CD1c-positive myeloid dendritic cell (primary cell): Measurements from ENCODE around the gene SLIT3.

Experiments
- DNase-seq: peaks from one replicate; pipeline ENCODE4 v3.0.0-alpha.2; 2016; ENCODE audit errors: extremely low spot score

Gene SLIT3

GRCh38 chr5:169265888-169266287 lies 35.1 kb downstream of the SLIT3 start:
- no peak for DNase-seq

- DNase-seq: no peak
Measured at GRCh38 chr5:169263591-169263990, 37.3 kb downstream of the SLIT3 start.

GRCh38 chr5:169260896-169261569 lies 39.9 kb downstream of the SLIT3 start:
- DNase-seq: no peak

DNA sequence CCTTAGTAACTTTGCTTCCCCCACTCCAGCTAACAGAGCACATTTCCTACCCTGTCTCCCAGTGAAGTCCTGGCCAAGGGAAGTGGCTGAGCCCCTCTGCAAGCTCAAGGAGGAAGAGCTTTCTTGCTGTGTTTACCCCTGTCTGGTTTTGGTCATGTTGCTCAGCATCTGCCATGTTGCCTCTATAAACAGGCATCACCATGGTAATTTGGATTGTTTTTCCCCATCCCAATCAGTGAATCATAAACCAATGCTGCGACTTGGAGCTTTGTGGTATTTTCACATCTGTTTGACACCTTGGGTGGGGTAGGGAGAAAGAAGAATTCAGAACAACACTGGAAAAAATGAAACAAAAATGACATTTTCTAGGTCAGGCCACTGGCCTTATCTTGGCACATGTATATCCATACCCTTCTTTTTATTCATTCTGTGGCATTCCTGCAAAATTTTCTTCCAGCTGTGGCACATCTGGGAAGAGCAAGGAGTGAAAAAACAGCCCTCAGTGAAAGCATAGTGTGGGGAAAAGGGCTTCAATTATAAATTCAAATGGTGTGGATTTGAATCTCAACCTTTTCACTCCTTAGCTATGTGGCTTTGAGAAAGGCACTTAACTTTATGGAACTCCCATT lies 42.5 kb downstream of the SLIT3 start:
- DNase-seq: no peak

- DNase-seq: no peak
Measured at GRCh38 chr5:169256191-169256590, 44.7 kb downstream of the SLIT3 start.

DNA sequence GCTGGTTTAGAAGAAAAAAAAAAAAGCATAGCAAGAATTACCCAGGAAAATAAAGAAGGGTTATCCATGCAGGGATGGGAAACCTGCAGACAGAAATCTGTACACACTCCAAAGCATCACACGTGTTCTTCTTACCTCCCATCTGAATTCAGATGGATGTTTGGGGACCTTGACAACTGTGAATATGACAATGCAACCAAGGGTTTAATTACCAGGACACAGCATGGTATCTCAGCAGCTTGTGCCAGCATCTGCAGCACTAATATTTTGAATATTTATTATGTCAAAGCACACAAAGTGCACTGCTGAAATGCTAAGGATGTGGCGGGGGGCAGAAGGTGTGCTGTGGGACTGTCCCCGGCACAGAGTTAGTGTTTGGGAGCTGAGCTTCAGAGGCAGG lies 47.9 kb downstream of the SLIT3 start:
- DNase-seq: no peak

DNA sequence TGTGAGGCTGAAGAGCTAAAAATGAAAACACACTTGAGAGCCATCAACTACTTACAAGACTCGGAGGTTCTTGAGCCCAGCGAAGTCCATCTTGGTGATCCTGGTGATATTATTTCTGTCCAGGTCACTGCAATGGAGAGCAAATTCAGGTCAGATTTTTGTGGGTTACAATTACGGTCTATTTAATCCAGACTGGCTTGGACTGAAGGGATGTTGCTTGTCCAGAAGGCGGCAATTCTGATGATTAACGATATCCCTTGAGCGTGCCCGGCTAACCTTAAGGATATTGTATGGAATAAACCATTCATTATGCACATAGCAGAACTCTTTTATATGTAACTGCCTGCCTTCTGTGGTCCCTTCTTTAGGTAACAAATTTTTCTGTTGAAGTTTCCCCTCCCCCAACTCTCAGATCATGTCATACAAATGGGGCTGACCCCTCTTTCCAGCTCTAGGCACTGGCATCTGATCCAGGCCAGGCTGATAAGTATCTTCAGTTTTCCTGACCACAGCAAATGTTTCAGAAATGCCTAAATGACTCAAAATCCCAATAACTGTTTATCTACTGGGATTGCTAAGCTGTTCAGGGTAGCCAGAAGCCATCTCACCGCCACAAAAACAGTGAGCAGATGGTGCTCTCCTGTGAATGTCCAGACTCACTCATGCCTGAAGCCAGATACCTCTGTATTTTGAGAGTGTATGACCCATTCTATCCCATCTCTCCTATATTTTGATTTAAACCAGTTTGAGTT lies 49.4 kb downstream of the SLIT3 start:
- DNase-seq: no peak

DNA sequence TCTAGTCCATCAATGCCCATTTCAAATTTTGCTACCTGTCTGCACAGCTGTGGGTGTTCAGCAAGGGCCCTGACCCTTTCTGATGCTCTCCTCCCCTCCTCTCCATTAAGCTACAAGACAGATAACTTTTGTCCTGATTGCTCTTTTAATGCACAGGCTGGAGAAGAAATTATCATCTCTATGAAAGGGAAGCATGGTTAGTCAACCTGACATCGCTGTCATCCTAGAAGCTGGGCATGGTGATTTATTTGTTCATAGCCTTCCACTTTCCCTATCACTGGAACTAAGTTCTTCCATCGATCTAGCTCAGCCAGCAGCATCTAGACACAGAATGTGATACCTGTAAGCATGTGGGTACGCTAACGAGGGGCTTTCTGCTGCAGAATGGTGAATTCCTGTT lies 50.1 kb downstream of the SLIT3 start:
- DNase-seq: no peak

DNA sequence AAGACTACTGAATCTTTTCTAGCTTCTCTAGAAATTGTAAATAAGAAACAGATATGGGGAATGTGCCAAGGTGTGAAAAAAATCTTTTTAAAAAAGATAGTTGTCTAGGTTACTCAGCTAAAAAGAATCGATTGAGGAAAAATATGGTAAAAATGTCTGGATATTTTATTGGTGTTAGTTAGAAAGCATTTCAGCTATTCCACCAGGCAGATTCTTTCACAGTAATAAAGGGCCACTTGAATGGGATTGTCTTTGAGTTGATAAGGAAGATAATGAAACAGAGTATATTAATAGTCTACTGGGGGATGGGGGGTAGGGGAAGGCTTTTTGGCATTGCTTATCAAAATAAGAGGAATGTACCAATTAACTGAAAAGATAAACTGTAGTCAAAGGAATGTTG lies 51.9 kb downstream of the SLIT3 start:
- DNase-seq: no peak

GRCh38 chr5:169248550-169248949 lies 52.4 kb downstream of the SLIT3 start:
- no peak for DNase-seq

GRCh38 chr5:169244812-169245211 lies 56.1 kb downstream of the SLIT3 start:
- no peak for DNase-seq

DNA sequence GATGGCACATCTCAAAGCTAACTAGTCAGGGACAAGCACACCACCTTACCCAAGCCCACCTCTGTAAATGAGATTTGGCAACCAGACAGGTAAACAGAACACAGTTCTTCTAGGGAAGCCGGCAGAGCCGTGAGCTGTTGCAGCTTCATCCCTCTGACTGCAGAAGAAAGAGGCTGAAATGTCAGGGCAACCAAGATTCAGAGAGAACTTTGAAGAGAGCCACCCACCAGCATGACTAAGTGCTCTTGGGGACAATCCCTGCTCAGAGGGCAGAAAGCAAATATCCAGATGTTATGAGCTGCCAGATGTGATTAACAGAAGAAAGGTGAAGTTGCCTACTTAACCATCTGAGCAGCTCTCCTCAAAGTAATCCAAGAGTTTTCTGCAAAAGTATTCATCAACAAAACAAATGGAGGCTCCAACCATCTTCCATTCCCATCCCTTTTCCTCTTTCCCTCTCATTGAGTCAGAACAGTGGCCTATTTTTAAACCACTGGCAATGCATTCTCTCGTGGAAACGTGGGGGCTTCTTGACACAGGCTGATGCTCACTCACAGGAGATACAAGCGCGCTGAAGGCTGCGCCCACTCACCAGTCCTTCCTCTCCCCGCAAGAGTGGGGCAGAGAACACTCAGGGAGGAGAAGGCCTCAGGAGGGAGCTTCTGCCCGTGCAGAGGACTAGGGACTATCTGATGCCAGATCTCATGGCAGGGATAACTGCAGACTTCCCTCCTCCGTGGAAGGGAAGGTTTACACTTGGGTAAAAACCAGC lies 57.1 kb downstream of the SLIT3 start:
- no peak for DNase-seq

DNA sequence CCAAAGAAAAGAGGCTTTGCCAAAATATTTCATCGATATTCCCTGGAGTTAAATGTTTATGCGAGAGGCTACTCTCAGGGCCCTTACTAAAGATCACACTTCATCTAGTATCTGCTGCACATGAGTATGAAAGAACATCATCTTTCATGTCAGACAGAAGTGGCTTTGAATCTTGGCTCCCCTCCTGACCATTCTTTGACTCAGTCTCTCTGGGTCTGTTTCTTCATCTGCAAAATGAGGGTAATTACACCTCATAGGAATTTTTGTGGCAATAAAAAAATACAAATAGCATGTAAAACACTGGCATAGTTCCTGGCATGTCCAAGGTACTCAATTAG lies 58.1 kb downstream of the SLIT3 start:
- DNase-seq: no peak

- DNase-seq: no peak
Measured at GRCh38 chr5:169242175-169242848, 58.6 kb downstream of the SLIT3 start.

DNA sequence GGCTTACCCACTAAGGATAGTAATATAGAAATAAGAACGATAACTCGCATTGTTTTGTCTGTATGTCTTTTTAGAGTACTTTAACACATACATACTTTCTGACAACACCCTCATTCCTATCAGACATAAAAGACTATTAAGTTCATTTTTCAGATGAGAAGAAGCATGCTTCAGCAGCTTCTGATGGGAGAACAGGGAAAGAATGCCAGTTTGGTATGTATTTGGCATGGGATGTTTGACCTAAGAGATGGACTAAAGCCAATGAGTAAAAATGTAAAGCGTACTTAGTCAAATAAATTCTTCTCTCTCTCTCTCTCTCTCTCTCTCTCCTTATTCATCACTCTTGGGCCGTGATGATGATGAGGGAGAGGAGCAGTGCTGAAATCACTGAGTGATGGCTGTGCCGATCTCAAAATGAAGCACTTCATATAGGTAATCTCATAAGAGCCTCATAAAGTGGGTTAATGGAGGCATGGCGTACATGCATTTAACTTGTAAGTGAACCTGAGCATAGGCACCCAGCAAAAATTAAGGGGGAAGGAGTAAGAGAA lies 71.5 kb downstream of the SLIT3 start:
- DNase-seq: no peak

DNA sequence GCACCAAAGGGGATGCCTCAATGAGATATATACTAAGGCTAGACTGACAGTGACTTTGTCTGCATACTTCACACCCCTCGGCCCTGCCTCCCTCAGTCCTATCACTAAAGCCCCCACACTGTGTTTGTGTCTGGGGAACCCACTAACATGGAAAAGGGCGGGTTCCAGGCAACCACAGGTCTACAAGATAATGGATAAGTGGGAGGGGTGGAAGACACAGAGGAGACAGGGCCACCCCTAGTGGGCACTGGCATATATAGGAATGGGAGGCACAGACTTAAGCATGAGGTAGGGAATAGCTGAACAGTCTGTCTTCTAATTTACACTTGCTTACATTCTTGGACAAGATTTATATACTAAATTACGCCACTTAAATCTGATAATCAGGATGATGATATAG lies 74.0 kb downstream of the SLIT3 start:
- DNase-seq: no peak

GRCh38 chr5:169225830-169226356 lies 75.0 kb downstream of the SLIT3 start:
- DNase-seq: no peak

DNA sequence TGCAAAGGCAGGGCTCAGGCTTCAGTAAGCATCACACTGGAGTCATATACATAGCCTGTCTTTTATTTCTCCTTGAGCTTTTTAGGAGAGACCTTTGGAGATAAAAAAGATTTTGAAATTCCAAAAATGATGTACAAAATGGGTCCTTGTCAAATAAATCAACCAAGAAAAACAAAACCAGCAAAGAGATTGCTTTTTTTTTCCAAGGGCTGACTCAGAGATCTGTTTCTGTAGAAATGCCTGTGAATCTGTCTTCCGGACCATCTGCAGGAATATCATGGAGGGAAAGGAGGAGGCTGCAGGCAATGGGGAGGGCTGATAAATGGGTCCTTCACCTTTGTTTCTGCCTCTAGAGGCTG lies 77.4 kb downstream of the SLIT3 start:
- DNase-seq: no peak

DNA sequence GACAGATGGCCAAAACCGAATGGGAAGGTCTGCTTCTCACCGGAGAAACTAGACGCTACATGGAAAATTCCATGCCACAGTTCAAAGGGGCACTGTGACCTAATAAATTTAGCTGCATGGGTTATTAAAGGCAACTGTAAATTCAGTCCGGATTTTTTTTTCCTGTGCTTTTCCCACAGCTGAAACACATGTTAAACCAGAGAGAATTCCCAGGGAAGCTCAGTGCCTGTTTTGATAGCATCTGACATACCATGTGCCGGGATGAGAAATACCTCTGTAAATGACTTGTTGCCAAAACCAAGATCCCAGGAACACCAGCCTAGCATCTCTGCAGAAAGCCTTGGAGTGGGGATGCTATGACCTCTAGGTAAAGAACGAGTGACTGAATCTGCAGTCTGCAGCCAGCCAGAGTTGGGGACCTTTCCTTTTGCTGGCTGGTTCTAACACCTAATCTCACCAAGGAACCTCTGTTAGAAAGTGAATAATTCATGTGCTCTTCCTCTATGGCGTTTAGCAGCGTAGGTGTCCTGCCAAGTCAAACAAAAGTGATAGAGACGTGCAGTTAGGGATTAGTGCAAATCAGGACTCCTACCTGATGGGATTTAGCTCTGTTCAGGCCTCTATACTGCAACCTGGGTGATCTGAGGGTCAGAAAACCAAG lies 77.9 kb downstream of the SLIT3 start:
- DNase-seq: no peak

DNA sequence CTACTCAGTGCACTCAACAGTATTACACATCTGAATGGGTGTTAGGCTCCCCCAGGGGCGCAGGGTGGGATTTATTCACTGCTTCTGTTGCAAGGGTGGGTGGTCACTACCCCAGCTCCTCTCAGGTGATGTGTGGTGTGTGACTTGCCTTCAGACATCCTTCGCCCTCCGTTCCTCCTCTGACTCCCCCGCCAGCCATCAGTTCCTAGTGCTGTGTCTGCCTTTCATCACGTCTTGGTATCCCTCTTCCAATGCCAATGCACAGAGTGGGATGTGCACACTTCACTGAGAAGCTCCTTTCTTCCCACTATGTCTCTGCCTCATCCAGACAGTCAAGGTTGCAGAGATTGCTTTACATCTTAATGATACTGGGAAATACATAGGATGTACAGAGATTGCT lies 79.4 kb downstream of the SLIT3 start:
- no peak for DNase-seq

- DNase-seq: no peak
Measured at GRCh38 chr5:169219961-169220360, 81.0 kb downstream of the SLIT3 start.
